MCF 10A (cell line): ENCODE results near the gene C17orf113. TPM values are rescaled to one million over a fixed set of nuclear protein-coding genes. Genes with fewer than 3 reads are reported as not detected.

Experiments used
- BruUV-seq: library from RNA; stranded (reverse); fragments of 400-500 nt; replicated peaks from 2 replicates; lab custom pipeline; 2021; lab: Mats Ljungman, UMichigan
- CTCF ChIA-PET: fragments of 300-600 bp; sonication (Branson Sonifier 250); formaldehyde crosslinking; extraction: SDS; loops from one replicate; lab custom pipeline; 2021; ENCODE audit warnings: antibody characterized with exemption, inconsistent platforms; lab: Yijun Ruan, JAX
- POLR2A ChIA-PET: fragments of 300-600, 350-650 bp; sonication (Branson Sonifier 250); formaldehyde crosslinking; extraction: SDS; loops from one replicate; lab custom pipeline; 2020; ENCODE audit warnings: antibody characterized with exemption, inconsistent platforms; lab: Yijun Ruan, JAX
- DNase-seq: peaks from one replicate; pipeline ENCODE4 v3.0.0-alpha.2; 2018; ENCODE audit not compliant: unreplicated experiment
- H3K27ac Mint-ChIP-seq: one replicate; pipeline ENCODE4 v1.8.0; 2022; ENCODE audit warnings: mild to moderate bottlenecking, low read depth, mixed read lengths; ENCODE audit not compliant: unreplicated experiment
- H3K27me3 Mint-ChIP-seq: one replicate; pipeline ENCODE4 v1.8.0; 2022; ENCODE audit warnings: mixed read lengths; ENCODE audit not compliant: insufficient read depth, unreplicated experiment
- H3K36me3 Mint-ChIP-seq: one replicate; pipeline ENCODE4 v1.8.0; 2022; ENCODE audit warnings: mild to moderate bottlenecking, moderate library complexity, mixed read lengths; ENCODE audit not compliant: insufficient read depth, unreplicated experiment
- H3K4me1 Mint-ChIP-seq: one replicate; pipeline ENCODE4 v1.8.0; 2022; ENCODE audit warnings: mixed read lengths; ENCODE audit not compliant: insufficient read depth, unreplicated experiment
- H3K4me3 Mint-ChIP-seq: one replicate; pipeline ENCODE4 v1.8.0; 2022; ENCODE audit warnings: mild to moderate bottlenecking, moderate library complexity, mixed read lengths; ENCODE audit not compliant: unreplicated experiment
- H3K9me3 Mint-ChIP-seq: one replicate; pipeline ENCODE4 v1.8.0; 2022; ENCODE audit warnings: mixed read lengths; ENCODE audit not compliant: unreplicated experiment
- CTCF ChIP-seq: fragments of 200-600 bp; IDR thresholded peaks from one replicate; pipeline ENCODE4 v1.8.0; 2022; ENCODE audit warnings: antibody characterized with exemption, mild to moderate bottlenecking; ENCODE audit not compliant: unreplicated experiment
- intact Hi-C: fragments of 100-400 bp; cut with micrococcal nuclease; formaldehyde crosslinking; loops from 2 replicates; pipeline ENCODE4 v1.14.1; 2022
- total RNA-seq: library from RNA; stranded (reverse); gene quantifications from 2 replicates; pipeline ENCODE4 v1.2.3, GENCODE V29; 2022

Gene C17orf113
- total RNA-seq, 1 experiment from 2014 or later = 0.72 TPM

DNA sequence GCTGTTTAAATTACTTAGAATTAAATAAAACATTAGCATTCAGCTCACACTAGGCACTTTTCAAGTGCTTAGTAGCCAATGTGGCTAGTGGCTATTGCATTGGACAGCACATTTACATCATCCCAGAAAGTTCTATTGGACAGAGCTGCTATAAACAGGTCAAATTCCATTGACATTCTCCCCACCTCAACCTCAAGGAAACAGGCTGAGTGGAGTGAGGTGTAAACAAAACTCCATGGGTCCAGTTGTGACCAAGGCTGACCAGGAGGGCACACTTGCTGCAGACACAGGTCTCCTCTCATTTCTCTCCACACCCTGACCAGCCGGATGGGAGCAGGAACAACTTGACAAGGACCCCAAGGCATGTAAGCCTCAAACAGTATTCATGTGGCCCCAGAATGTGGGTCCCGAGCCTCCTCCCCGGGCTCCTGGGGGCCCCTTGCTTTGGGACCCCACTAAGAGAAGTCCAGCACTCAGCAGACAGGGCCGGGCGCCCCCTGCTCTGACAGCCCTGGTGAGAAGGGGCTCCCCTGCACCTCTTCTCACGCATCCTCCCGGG is 488 bp downstream of the C17orf113 start:
- no peak for DNase-seq
- BruUV-seq = no TSS peak
- intact Hi-C loops = no loop called here
- ChIA-PET CTCF (interaction anchor here (0.8 to 0.9 kb wide), 2 partner anchors 26 to 87 kb away, joined by 4 read pairs; no protein-coding TSS in a partner anchor), POLR2A (interaction anchor here (0.6 to 1.1 kb wide), 5 partner anchors 30 to 1384 kb away, joined by 3 to 4 read pairs (median 3); partner anchors contain the start of gene NKIRAS2)
- no peak for TF ChIP-seq CTCF
- Mint-ChIP-seq H3K4me1 (peaks cover 13% of the 10 kb centered on the region), H3K27me3 (peaks cover 43% of the 10 kb centered on the region), H3K27ac (no peak overlapping the region), H3K9me3 (no peaks in the 10 kb centered on the region), H3K36me3 (no peaks in the 10 kb centered on the region), H3K4me3 (peak overlapping the region; percentile 64)

GRCh38 chr17:42047343-42047742 is 3.1 kb downstream of the C17orf113 start:
- Mint-ChIP-seq H3K36me3 (no peaks in the 10 kb centered on the region), H3K9me3 (no peaks in the 10 kb centered on the region), H3K4me3 (no peak overlapping the region), H3K27me3 (peaks cover 17% of the 10 kb centered on the region), H3K27ac (no peak overlapping the region), H3K4me1 (peaks cover 13% of the 10 kb centered on the region)
- TF ChIP-seq CTCF = no peak
- intact Hi-C loops = no loop called here
- ChIA-PET CTCF (no interaction called here), POLR2A (no interaction called here)
- no TSS peak for BruUV-seq
- no peak for DNase-seq

DNA sequence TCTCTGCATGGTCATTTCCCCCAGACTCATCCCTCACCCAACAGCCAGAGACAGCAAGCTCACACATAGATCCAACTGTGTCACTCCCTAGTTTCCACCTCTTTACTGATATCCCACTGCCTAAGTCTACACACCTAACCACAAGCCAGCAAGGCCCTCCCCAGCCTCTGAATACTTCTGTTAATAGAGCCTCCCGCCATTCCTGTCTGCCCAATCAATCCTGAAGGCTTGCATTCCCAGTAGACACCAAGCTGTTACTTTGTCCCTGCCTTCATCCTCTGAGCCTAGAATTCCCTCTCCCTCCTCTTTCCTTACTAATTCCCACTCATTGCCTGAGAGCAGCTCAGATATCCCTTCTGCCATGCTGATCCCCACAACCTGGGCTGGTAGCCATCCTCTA is 4.7 kb downstream of the C17orf113 start:
- intact Hi-C loops = no loop called here
- ChIA-PET POLR2A (no interaction called here), CTCF (interaction anchor here (0.7 to 1.3 kb wide), 3 partner anchors 20 to 26 kb away, joined by 3 to 6 read pairs (median 3); partner anchors contain the start of gene NKIRAS2)
- no TSS peak for BruUV-seq
- no peak for DNase-seq
- Mint-ChIP-seq H3K4me1 (peaks cover under 1% of the 10 kb centered on the region), H3K36me3 (no peaks in the 10 kb centered on the region), H3K4me3 (no peak overlapping the region), H3K9me3 (no peaks in the 10 kb centered on the region), H3K27ac (no peak overlapping the region), H3K27me3 (peaks cover 16% of the 10 kb centered on the region)
- TF ChIP-seq CTCF = no peak

DNA sequence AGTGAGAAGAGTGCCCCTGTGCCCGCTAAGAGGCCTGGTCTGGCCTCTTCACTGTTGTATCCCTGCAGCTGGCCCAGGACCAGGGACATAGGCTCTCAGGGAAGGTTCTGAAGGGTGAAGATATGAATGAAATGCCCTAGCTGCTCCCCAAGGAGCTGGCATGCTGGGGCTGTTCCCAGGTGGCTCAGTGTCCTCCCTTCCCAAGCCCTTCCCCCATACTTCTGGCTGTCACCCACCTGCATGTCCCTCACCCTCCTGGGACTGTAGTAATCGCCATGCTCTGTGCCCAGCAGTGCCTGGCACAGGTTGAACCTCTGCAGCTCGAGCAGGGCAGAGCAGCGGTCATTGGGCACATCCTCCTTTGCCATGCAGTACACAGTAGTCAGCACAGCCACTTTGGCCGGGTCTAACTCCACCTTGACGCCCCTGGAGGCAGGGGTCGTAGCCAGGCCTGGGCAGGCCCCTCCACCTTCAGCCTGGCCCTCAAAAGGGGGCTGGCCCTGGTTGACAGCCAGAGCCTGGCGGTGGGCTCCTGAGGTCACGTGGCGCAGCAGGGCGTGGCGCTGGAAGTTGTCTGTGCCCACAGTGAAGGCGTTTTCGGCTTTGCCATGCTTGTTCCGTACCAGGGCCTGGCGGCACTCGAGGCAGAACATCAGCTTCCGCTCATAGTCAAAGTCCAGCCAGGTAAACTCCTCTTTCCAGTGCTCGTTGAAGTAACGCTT is 7.6 kb downstream of the C17orf113 start:
- POLR2A ChIA-PET = no interaction called here
- H3K36me3 Mint-ChIP-seq = no peaks in the 10 kb centered on the region
- BruUV-seq = no TSS peak

More for the DNA sequence above, 7.6 kb downstream of the C17orf113 start:
- no peak overlapping the region for H3K4me3 Mint-ChIP-seq
- intact Hi-C loops = no loop called here
- TF ChIP-seq CTCF = no peak
- H3K4me1 Mint-ChIP-seq = no peaks in the 10 kb centered on the region
- H3K27ac Mint-ChIP-seq = no peak overlapping the region
- CTCF ChIA-PET = interaction anchor here (1.0 kb wide), 1 partner anchor 12 kb away, joined by 3 read pairs; no protein-coding TSS in a partner anchor
- no peaks in the 10 kb centered on the region for H3K9me3 Mint-ChIP-seq
- DNase-seq = no peak
- H3K27me3 Mint-ChIP-seq = no peaks in the 10 kb centered on the region
